Left ventricle myocardium inferior (tissue), 1 donor: ENCODE measurements around the gene CCDC136. TPM values are rescaled to one million over a fixed set of nuclear protein-coding genes. Genes with fewer than 3 reads are reported as not detected.

Source experiments
- DNase-seq: peaks from one replicate; pipeline ENCODE4 v3.0.0-alpha.2; 2020
- H3K27ac ChIP-seq: fragments of 200-600 bp; replicated peaks from 2 replicates; pipeline ENCODE4 v1.8.0; 2021
- H3K27me3 ChIP-seq: fragments of 200-600 bp; 2 replicates; pipeline ENCODE4 v1.8.0; 2021; ENCODE audit warnings: low read depth
- H3K36me3 ChIP-seq: fragments of 200-600 bp; 2 replicates; pipeline ENCODE4 v1.8.0; 2021
- H3K4me1 ChIP-seq: fragments of 200-600 bp; 2 replicates; pipeline ENCODE4 v1.8.0; 2021
- H3K4me3 ChIP-seq: fragments of 200-600 bp; 2 replicates; pipeline ENCODE4 v1.8.0; 2021; ENCODE audit warnings: mild to moderate bottlenecking, moderate library complexity
- H3K9me3 ChIP-seq: fragments of 200-600 bp; replicated peaks from 2 replicates; pipeline ENCODE4 v1.8.0; 2021
- CTCF ChIP-seq: fragments of 200-600 bp; IDR thresholded peaks from 2 replicates; pipeline ENCODE4 v1.8.0; 2021; ENCODE audit warnings: antibody characterized with exemption, mild to moderate bottlenecking, borderline replicate concordance
- intact Hi-C: fragments of 100-400 bp; cut with micrococcal nuclease; formaldehyde crosslinking; loops from one replicate; pipeline ENCODE4 v1.11.0; 2022
- total RNA-seq: library from RNA; stranded (reverse); fragmentation: NEBNext Ultra II Directional; extraction: Animal tissue kit (Norgen Biotek cat#: 25700); gene quantifications from one replicate; pipeline ENCODE4 v1.2.1, GENCODE V29; 2021
- donor health status: DM: no; HTN: yes; CAD: no; lungs with severe emphysema.

Gene CCDC136
- total RNA-seq, 1 donor from 2014 or later: 8.2 TPM

GRCh38 chr7:128830231-128831177 is 38.7 kb downstream of the CCDC136 start, which contains the start of gene FLNC:
FLNC (plus strand) TSS chr7:128830406; CDS start chr7:128830638, 232 bp downstream.
- peaks cover 76% of the 10 kb centered on the region for H3K4me1 ChIP-seq
- H3K9me3 ChIP-seq: no peaks in the 10 kb centered on the region
- peak within 1 kb of the TSS; percentile 76 for H3K4me3 ChIP-seq
- peak within 1 kb of the TSS; percentile 96 for H3K27ac ChIP-seq
- H3K36me3 ChIP-seq: peaks cover 8% of the 10 kb centered on the region
- peak; percentile 70 for DNase-seq
- intact Hi-C loops: no loop called here
- no peak for TF ChIP-seq CTCF
- peaks cover 5% of the 10 kb centered on the region for H3K27me3 ChIP-seq

GRCh38 chr7:128831178-128831993 is 39.6 kb downstream of the CCDC136 start:
- Histone ChIP-seq H3K36me3 (peaks cover 17% of the 10 kb centered on the region), H3K9me3 (no peaks in the 10 kb centered on the region), H3K4me3 (peak overlapping the region; percentile 76), H3K4me1 (peaks cover 84% of the 10 kb centered on the region), H3K27ac (peak overlapping the region; percentile 96), H3K27me3 (peaks cover 5% of the 10 kb centered on the region)
- intact Hi-C loops: no loop called here
- TF ChIP-seq CTCF: no peak
- peak; percentile 71 for DNase-seq

DNA sequence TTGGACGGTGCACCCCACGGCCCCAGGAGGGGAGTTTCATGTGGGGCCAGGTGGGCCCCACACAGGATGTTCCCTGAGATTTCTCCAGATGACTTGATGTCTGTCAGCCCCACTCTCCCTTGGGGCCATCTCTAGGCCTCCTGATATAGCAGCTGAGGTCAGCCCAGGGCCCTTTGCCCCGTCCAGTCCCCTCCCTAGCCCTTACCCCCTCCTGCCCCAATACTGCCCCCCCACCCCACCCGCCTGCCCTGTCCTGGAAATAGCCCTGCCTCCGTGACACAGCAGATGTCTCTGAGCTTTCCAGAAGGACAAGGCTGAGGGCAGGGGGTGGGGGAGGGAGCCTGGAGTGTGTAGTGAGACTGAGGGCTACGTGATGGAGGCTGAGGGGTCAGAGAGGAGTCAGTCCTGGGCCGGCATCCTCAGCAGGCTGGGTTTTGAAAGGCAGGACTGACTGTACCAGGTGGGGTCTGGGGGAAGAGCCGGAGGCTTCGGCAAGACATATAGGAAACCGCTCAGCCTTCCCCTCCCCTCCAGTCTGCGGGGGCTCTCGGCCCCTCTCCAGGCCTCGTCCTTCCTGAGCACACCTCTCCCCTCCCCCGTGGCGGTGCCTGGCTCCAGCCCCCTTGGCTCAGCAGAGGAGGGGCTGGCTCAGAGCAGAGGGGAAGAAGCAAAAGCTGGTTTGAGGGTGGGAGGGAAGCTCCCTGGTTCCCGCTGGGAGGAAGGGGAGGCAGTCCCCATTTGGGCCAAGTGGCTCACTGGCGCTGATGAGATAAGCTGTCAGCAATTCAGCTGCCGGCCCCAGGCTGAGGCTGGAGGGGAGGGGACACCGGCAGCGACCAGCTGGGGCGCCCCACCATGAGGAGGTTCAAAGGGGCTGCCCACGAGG is 40.5 kb downstream of the CCDC136 start:
- intact Hi-C loops: no loop called here
- peaks cover 25% of the 10 kb centered on the region for H3K36me3 ChIP-seq
- H3K9me3 ChIP-seq: no peaks in the 10 kb centered on the region
- peaks cover 5% of the 10 kb centered on the region for H3K27me3 ChIP-seq
- H3K27ac ChIP-seq: peak overlapping the region; percentile 96
- peak overlapping the region; percentile 76 for H3K4me3 ChIP-seq
- H3K4me1 ChIP-seq: peaks cover 87% of the 10 kb centered on the region
- TF ChIP-seq CTCF: no peak
- peak; percentile 71 for DNase-seq

GRCh38 chr7:128832880-128833147 is 41.0 kb downstream of the CCDC136 start:
- TF ChIP-seq CTCF: no peak
- Histone ChIP-seq H3K9me3 (no peaks in the 10 kb centered on the region), H3K27me3 (peaks cover 5% of the 10 kb centered on the region), H3K4me3 (peak overlapping the region; percentile 76), H3K27ac (peak overlapping the region; percentile 96), H3K36me3 (peaks cover 31% of the 10 kb centered on the region), H3K4me1 (peaks cover 92% of the 10 kb centered on the region)
- DNase-seq: no peak
- intact Hi-C loops: no loop called here
